C4-2B (cell line): ENCODE measurements around the gene HIRA.

ENCODE experiments used
- CTCF ChIP-seq: fragments of 450-650 bp; conservative IDR thresholded peaks from 2 replicates; pipeline ENCODE4 v1.5.1; 2017; ENCODE audit warnings: mild to moderate bottlenecking
- ZFX ChIP-seq: fragments of 450-650 bp; IDR thresholded peaks from 2 replicates; pipeline ENCODE4 v1.6.1; 2017

- TF ChIP-seq CTCF (no peak), ZFX (no peak)
These were observed 40.0 kb upstream of the HIRA start for GRCh38 chr22:19471572-19471971.
